DND-41 (cell line): Measurements from ENCODE around the gene MCF2L.

Source experiments
- ATAC-seq: fragments of 200-7000 bp; cut with Tn5 transposase; 3 replicates; pipeline ENCODE4 v1.9.1; 2021; ENCODE audit warnings: low read depth; ENCODE audit not compliant: insufficient read depth
- DNase-seq: peaks from one replicate; pipeline ENCODE4 v3.0.0-alpha.2; 2020
- H2AFZ ChIP-seq: 2 replicates; pipeline ENCODE4 v1.6.0; 2012; ENCODE audit warnings: low read depth, low read length
- H3K27ac ChIP-seq: 2 replicates; pipeline ENCODE4 v1.5.1; 2012; ENCODE audit warnings: low read length, inconsistent platforms
- H3K27me3 ChIP-seq: fragments of 200-600 bp; sonication (generic); 2 replicates; pipeline ENCODE4 v1.6.0; 2012; ENCODE audit warnings: low read length, mild to moderate bottlenecking, inconsistent platforms; ENCODE audit not compliant: insufficient read depth, poor library complexity
- H3K36me3 ChIP-seq: 2 replicates; pipeline ENCODE4 v1.5.1; 2012; ENCODE audit warnings: low read length, inconsistent platforms; ENCODE audit not compliant: insufficient read depth
- H3K4me1 ChIP-seq: 2 replicates; pipeline ENCODE4 v1.5.1; 2012; ENCODE audit warnings: mild to moderate bottlenecking, low read length; ENCODE audit not compliant: insufficient read depth
- H3K4me2 ChIP-seq: 2 replicates; pipeline ENCODE4 v1.6.0; 2012; ENCODE audit warnings: mild to moderate bottlenecking, moderate library complexity, low read length, inconsistent platforms; ENCODE audit not compliant: insufficient read depth
- H3K4me3 ChIP-seq, 2 experiments: fragments of 200-600 bp in 1 of 2; shearing (Covaris generic) in 1 of 2; 2 replicates each; pipeline ENCODE4 v1.5.1; 2012 to 2016; ENCODE audit warnings: inconsistent platforms in 2 of 2, low read length in 2 of 2, mild to moderate bottlenecking in 2 of 2, low read depth in 1 of 2, moderate library complexity in 1 of 2
- H3K79me2 ChIP-seq: 2 replicates; pipeline ENCODE4 v1.6.0; 2012; ENCODE audit warnings: low read length, inconsistent platforms; ENCODE audit not compliant: insufficient read depth
- H3K9ac ChIP-seq: 2 replicates; pipeline ENCODE4 v1.6.0; 2012; ENCODE audit warnings: low read depth, mild to moderate bottlenecking, inconsistent platforms, low read length, moderate library complexity
- H3K9me3 ChIP-seq: 2 replicates; pipeline ENCODE4 v1.5.1; 2012; ENCODE audit warnings: low read length, moderate library complexity, mild to moderate bottlenecking, inconsistent platforms; ENCODE audit not compliant: insufficient read depth, severe bottlenecking
- H4K20me1 ChIP-seq: 2 replicates; pipeline ENCODE4 v1.6.0; 2012; ENCODE audit warnings: low read length; ENCODE audit not compliant: insufficient read depth
- CTCF ChIP-seq: IDR thresholded peaks from 2 replicates; pipeline ENCODE4 v1.5.1; 2012; ENCODE audit warnings: borderline replicate concordance, low read length, moderate library complexity, mild to moderate bottlenecking; ENCODE audit not compliant: poor library complexity, severe bottlenecking; ENCODE audit errors: extremely low read depth
- EZH2 ChIP-seq: IDR thresholded peaks from 3 replicates; pipeline ENCODE4 v1.6.1; 2012; ENCODE audit warnings: borderline replicate concordance, low read depth, mild to moderate bottlenecking, moderate library complexity, low read length, inconsistent platforms; ENCODE audit not compliant: severe bottlenecking

The MCF2L gene

DNA sequence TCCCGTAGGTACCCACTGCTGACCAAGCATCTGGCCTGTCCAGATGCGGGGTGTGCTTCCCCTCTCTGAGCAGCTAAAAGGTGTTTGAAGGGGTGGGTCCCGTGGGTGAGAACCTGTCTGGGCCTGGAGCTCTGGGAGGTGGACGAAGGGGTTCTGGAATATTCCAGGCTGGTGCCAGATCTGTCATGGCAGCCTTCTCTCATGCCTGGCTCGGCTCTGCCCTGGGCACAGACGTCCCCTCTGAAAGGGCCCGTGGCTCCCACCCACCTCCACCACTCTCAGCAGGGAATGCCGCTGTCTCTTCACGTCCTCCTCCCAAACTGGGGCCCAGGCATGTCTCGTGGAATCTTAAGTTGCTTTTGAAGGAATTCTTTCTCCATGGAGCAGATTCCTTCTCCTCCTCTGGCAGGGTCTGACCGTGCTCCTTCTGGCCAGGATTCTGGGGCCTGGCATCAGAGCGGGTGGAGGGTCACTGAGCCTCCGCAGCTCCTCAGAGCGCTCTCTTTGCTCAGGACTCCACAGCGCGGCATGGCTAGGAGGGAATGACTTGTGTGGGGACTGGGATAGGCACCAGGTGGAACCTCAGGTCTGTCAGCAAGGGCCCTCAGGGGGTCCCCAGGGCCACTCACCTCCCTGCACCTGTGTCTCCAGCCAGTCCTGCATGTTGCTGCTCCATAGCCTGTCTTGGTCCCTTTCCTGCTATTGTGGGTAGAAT lies 5.9 kb upstream of the MCF2L start:
- Histone ChIP-seq H3K9me3 (no peaks in the 10 kb centered on the region), H3K4me3 (no peak overlapping the region), H3K4me2 (no peak overlapping the region), H3K36me3 (no peaks in the 10 kb centered on the region), H3K27me3 (no peaks in the 10 kb centered on the region), H3K79me2 (no peaks in the 10 kb centered on the region), H4K20me1 (no peaks in the 10 kb centered on the region), H3K9ac (no peak overlapping the region), H3K27ac (no peak overlapping the region), H3K4me1 (peaks cover 4% of the 10 kb centered on the region; the same call in 1 of the 2 replicates), H2AFZ (no peak overlapping the region)
- DNase-seq (no peak), ATAC-seq (no peak)
- TF ChIP-seq EZH2: no peak
- TF ChIP-seq CTCF: no peak

GRCh38 chr13:112963641-112964040 lies 5.4 kb upstream of the MCF2L start:
- no peaks in the 10 kb centered on the region for H3K9me3 ChIP-seq
- H3K79me2 ChIP-seq: no peaks in the 10 kb centered on the region
- H3K9ac ChIP-seq: no peak overlapping the region
- no peak overlapping the region for H3K27ac ChIP-seq
- no peak overlapping the region for H3K4me2 ChIP-seq
- H3K4me3 ChIP-seq: no peak overlapping the region
- DNase-seq (no peak), ATAC-seq (no peak)
- no peaks in the 10 kb centered on the region for H3K27me3 ChIP-seq
- no peaks in the 10 kb centered on the region for H4K20me1 ChIP-seq
- TF ChIP-seq EZH2: no peak
- no peak for TF ChIP-seq CTCF
- H3K4me1 ChIP-seq: peaks cover 10% of the 10 kb centered on the region
- no peaks in the 10 kb centered on the region for H3K36me3 ChIP-seq
- H2AFZ ChIP-seq: no peak overlapping the region

GRCh38 chr13:112964971-112965492 lies 4.0 kb upstream of the MCF2L start:
- Histone ChIP-seq H4K20me1 (no peaks in the 10 kb centered on the region), H3K4me2 (no peak overlapping the region), H3K36me3 (no peaks in the 10 kb centered on the region), H3K27ac (no peak overlapping the region), H3K9ac (no peak overlapping the region), H3K79me2 (no peaks in the 10 kb centered on the region), H3K9me3 (no peaks in the 10 kb centered on the region), H3K27me3 (no peaks in the 10 kb centered on the region), H2AFZ (no peak overlapping the region), H3K4me3 (no peak overlapping the region), H3K4me1 (peaks cover 24% of the 10 kb centered on the region)
- no peak for DNase-seq
- TF ChIP-seq EZH2: no peak
- no peak for TF ChIP-seq CTCF
- ATAC-seq: no peak
